Measurements from ENCODE around the gene FBXL17. TPM values are rescaled to one million over a fixed set of nuclear protein-coding genes. Genes with fewer than 3 reads are reported as not detected.

Gene FBXL17
- total RNA-seq, 1 experiment from 2014 or later = 11.6 TPM

DNA sequence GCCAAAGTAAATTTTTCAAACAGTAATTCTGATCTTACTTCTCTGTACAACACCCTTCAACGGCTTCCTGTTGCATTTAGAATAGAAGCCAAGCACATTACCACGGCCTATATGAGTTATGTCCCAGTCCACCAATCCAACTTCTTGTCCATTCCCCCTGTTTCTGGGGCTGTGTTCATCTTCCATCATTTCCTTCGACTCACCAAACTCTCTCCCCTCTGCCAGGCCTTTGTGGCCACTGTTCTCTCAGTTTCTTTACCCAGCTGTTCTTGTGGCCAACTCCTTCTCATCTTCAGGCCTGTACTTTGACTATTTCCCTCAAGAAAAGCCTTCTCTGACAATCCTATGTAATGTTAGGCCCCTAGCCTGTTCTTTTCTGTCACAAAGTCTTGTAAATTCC is 451.8 kb downstream of the FBXL17 start:
- TF ChIP-seq, protein P1, sequence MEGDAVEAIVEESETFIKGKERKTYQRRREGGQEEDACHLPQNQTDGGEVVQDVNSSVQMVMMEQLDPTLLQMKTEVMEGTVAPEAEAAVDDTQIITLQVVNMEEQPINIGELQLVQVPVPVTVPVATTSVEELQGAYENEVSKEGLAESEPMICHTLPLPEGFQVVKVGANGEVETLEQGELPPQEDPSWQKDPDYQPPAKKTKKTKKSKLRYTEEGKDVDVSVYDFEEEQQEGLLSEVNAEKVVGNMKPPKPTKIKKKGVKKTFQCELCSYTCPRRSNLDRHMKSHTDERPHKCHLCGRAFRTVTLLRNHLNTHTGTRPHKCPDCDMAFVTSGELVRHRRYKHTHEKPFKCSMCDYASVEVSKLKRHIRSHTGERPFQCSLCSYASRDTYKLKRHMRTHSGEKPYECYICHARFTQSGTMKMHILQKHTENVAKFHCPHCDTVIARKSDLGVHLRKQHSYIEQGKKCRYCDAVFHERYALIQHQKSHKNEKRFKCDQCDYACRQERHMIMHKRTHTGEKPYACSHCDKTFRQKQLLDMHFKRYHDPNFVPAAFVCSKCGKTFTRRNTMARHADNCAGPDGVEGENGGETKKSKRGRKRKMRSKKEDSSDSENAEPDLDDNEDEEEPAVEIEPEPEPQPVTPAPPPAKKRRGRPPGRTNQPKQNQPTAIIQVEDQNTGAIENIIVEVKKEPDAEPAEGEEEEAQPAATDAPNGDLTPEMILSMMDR (IDR thresholded peaks at IDR 0.05; ENCODE audit: insufficient read depth in 1 of 2, low read depth in 1 of 2, low read length in 1 of 2, severe bottlenecking in 1 of 2, unreplicated experiment in 1 of 2) = no peak
- no TSS peak for BruUV-seq (replicated peaks)
- no peaks in the 10 kb centered on the region for H3K27me3 Mint-ChIP-seq (ENCODE audit: insufficient read depth, unreplicated experiment)
- H3K36me3 Mint-ChIP-seq (ENCODE audit: insufficient read depth, unreplicated experiment) = no peaks in the 10 kb centered on the region
- no peaks in the 10 kb centered on the region for H3K9me3 ChIP-seq
- H3K4me3 Mint-ChIP-seq (ENCODE audit: unreplicated experiment) = no peak overlapping the region
- H3K4me1 ChIP-seq = peaks cover 18% of the 10 kb centered on the region
- CTCF ChIA-PET = no interaction called here
- no peaks in the 10 kb centered on the region for H3K27me3 ChIP-seq (replicated peaks; ENCODE audit: control insufficient read depth, insufficient read depth, low read length)
- intact Hi-C loops (cut with micrococcal nuclease; ENCODE audit: unreplicated experiment) = no loop called here
- no peak overlapping the region for H3K4me3 ChIP-seq (ENCODE audit: low read depth, low read length)
- POLR2A ChIA-PET = no interaction called here
- no peaks in the 10 kb centered on the region for H3K36me3 ChIP-seq (ENCODE audit: control insufficient read depth, insufficient read depth, low read length)
- peaks cover 6% of the 10 kb centered on the region for H3K4me1 Mint-ChIP-seq (ENCODE audit: low read depth, unreplicated experiment)
- DNase-seq = no peak
- no peaks in the 10 kb centered on the region for H3K9me3 Mint-ChIP-seq (ENCODE audit: unreplicated experiment)
- no peak overlapping the region for H3K27ac Mint-ChIP-seq (ENCODE audit: unreplicated experiment)

GRCh38 chr5:107929080-107929479 is 452.8 kb downstream of the FBXL17 start:
- CTCF ChIA-PET = no interaction called here
- H3K27me3 Mint-ChIP-seq (ENCODE audit: insufficient read depth, unreplicated experiment) = no peaks in the 10 kb centered on the region
- POLR2A ChIA-PET = no interaction called here
- intact Hi-C loops (cut with micrococcal nuclease; ENCODE audit: unreplicated experiment) = no loop called here
- peaks cover 18% of the 10 kb centered on the region for H3K4me1 ChIP-seq
- no peaks in the 10 kb centered on the region for H3K36me3 Mint-ChIP-seq (ENCODE audit: insufficient read depth, unreplicated experiment)
- no peak overlapping the region for H3K4me3 ChIP-seq (ENCODE audit: low read depth, low read length)
- no peak overlapping the region for H3K4me3 Mint-ChIP-seq (ENCODE audit: unreplicated experiment)
- TF ChIP-seq, protein P1 (IDR thresholded peaks at IDR 0.05; ENCODE audit: insufficient read depth in 1 of 2, low read depth in 1 of 2, low read length in 1 of 2, severe bottlenecking in 1 of 2, unreplicated experiment in 1 of 2) = no peak
- no peaks in the 10 kb centered on the region for H3K36me3 ChIP-seq (ENCODE audit: control insufficient read depth, insufficient read depth, low read length)
- H3K4me1 Mint-ChIP-seq (ENCODE audit: low read depth, unreplicated experiment) = peaks cover 6% of the 10 kb centered on the region
- no peaks in the 10 kb centered on the region for H3K9me3 Mint-ChIP-seq (ENCODE audit: unreplicated experiment)
- no peaks in the 10 kb centered on the region for H3K27me3 ChIP-seq (replicated peaks; ENCODE audit: control insufficient read depth, insufficient read depth, low read length)
- no TSS peak for BruUV-seq (replicated peaks)
- DNase-seq = no peak
- no peak overlapping the region for H3K27ac Mint-ChIP-seq (ENCODE audit: unreplicated experiment)
- H3K9me3 ChIP-seq = no peaks in the 10 kb centered on the region

GRCh38 chr5:107926121-107926520 is 455.8 kb downstream of the FBXL17 start:
- Mint-ChIP-seq H3K27me3 (ENCODE audit: insufficient read depth, unreplicated experiment) (no peaks in the 10 kb centered on the region), H3K4me1 (ENCODE audit: low read depth, unreplicated experiment) (no peaks in the 10 kb centered on the region), H3K4me3 (ENCODE audit: unreplicated experiment) (no peak overlapping the region), H3K9me3 (ENCODE audit: unreplicated experiment) (no peaks in the 10 kb centered on the region), H3K27ac (ENCODE audit: unreplicated experiment) (no peak overlapping the region), H3K36me3 (ENCODE audit: insufficient read depth, unreplicated experiment) (no peaks in the 10 kb centered on the region)
- no TSS peak for BruUV-seq (replicated peaks)
- TF ChIP-seq, protein P1 (IDR thresholded peaks at IDR 0.05; ENCODE audit: insufficient read depth in 1 of 2, low read depth in 1 of 2, low read length in 1 of 2, severe bottlenecking in 1 of 2, unreplicated experiment in 1 of 2) = no peak
- Histone ChIP-seq H3K27me3 (replicated peaks; ENCODE audit: control insufficient read depth, insufficient read depth, low read length) (no peaks in the 10 kb centered on the region), H3K4me3 (ENCODE audit: low read depth, low read length) (no peak overlapping the region), H3K4me1 (no peaks in the 10 kb centered on the region), H3K9me3 (no peaks in the 10 kb centered on the region), H3K36me3 (ENCODE audit: control insufficient read depth, insufficient read depth, low read length) (no peaks in the 10 kb centered on the region)
- no peak for DNase-seq
- POLR2A ChIA-PET = no interaction called here
- CTCF ChIA-PET = no interaction called here
- intact Hi-C loops (cut with micrococcal nuclease; ENCODE audit: unreplicated experiment) = no loop called here

Measured in Caco-2 (cell line).